C4-2B (cell line): ENCODE results near the gene COL12A1.

ENCODE experiments used
- ZFX ChIP-seq: fragments of 450-650 bp; IDR thresholded peaks from 2 replicates; pipeline ENCODE4 v1.6.1; 2017
- TF ChIP-seq, protein P1 (sequence below): fragments of 450-650 bp; conservative IDR thresholded peaks from 2 replicates; pipeline ENCODE4 v1.5.1; 2017; ENCODE audit warnings: mild to moderate bottlenecking

DNA sequence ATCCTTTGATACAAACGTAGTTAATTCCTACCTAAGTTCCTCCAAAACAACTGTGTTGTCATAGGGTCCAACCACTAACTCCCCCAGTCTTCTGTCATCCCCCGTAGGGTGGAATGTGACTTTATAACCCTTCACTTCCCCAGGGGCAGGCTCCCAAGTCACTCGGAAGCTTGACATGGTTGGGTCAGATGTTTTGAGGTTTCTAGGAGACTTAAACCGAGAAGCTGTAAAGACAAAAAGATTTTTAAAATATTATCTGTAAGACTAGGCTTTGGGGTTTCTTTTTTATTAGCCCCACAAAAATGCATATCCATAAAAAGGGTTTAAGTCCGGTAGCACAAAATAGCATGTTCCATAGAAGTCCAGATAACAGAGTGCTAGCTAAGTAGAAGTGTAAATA, 50.2 kb downstream of the COL12A1 start:
- TF ChIP-seq, protein P1, sequence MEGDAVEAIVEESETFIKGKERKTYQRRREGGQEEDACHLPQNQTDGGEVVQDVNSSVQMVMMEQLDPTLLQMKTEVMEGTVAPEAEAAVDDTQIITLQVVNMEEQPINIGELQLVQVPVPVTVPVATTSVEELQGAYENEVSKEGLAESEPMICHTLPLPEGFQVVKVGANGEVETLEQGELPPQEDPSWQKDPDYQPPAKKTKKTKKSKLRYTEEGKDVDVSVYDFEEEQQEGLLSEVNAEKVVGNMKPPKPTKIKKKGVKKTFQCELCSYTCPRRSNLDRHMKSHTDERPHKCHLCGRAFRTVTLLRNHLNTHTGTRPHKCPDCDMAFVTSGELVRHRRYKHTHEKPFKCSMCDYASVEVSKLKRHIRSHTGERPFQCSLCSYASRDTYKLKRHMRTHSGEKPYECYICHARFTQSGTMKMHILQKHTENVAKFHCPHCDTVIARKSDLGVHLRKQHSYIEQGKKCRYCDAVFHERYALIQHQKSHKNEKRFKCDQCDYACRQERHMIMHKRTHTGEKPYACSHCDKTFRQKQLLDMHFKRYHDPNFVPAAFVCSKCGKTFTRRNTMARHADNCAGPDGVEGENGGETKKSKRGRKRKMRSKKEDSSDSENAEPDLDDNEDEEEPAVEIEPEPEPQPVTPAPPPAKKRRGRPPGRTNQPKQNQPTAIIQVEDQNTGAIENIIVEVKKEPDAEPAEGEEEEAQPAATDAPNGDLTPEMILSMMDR = no peak
- TF ChIP-seq ZFX = no peak
